Measurements from ENCODE around the gene UBE2I. TPM values are rescaled to one million over a fixed set of nuclear protein-coding genes. Genes with fewer than 3 reads are reported as not detected.

The UBE2I gene
- total RNA-seq, 4 donors from 2014 or later = 25.9 to 133 (median 63.0) TPM

DNA sequence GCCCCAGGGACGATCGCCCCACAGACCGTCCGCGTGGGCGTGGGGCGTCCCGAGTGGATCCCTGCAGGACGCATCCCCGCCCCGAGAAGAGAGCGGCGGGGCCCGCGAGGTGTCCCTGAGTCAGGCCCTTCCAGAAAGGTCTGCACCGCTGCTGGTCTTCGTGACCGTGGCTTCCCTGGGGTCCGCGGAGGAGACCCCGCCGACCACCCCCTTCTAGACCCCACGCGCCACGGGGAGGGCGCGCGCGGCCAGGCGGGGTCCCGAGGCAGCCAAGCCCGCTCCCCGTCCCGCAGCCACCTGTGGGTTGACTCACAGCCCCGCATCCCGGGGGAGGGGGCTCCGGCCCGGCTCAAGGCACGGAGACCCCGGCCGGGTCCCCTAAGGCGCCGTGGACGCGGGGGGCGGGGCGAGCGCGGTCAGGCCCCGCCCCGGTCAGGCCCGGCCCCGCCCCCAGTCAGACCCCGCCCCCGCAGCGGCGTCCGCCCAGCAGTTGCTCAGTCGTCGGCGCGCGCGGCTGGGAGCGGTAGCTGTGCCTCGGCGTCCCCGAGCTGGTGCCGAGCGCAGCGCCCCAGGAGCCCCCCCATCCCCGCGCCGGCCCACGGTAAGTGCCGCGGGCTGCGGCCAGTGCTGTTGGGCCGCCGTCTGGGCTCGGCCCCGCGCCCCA is 23.8 kb downstream of the UBE2I start, which contains the start of gene BAIAP3:
BAIAP3 (plus strand) TSS at position 497 of the 664 bp plus-strand sequence. CDS start 4,905 bp downstream, outside the sequence.
- Histone ChIP-seq H3K36me3 (no peaks in the 10 kb centered on the region), H3K4me1 (peaks cover 0 to 9% of the 10 kb centered on the region in 2 donors), H3K4me3 (peak within 1 kb of the TSS in 1 of 2 donors; percentile 9), H3K27me3 (peaks cover 8 to 15% of the 10 kb centered on the region in 2 donors), H3K9me3 (peaks cover 0 to 4% of the 10 kb centered on the region in 2 donors), H3K27ac (no peak within 1 kb of the TSS)
- intact Hi-C loops (cut with DNase I; ENCODE audit: low total_unique reads) = no loop called here
- DNase-seq = no peak
- no peak for TF ChIP-seq POLR2A (IDR thresholded peaks at IDR 0.05)
- TF ChIP-seq, protein P1, sequence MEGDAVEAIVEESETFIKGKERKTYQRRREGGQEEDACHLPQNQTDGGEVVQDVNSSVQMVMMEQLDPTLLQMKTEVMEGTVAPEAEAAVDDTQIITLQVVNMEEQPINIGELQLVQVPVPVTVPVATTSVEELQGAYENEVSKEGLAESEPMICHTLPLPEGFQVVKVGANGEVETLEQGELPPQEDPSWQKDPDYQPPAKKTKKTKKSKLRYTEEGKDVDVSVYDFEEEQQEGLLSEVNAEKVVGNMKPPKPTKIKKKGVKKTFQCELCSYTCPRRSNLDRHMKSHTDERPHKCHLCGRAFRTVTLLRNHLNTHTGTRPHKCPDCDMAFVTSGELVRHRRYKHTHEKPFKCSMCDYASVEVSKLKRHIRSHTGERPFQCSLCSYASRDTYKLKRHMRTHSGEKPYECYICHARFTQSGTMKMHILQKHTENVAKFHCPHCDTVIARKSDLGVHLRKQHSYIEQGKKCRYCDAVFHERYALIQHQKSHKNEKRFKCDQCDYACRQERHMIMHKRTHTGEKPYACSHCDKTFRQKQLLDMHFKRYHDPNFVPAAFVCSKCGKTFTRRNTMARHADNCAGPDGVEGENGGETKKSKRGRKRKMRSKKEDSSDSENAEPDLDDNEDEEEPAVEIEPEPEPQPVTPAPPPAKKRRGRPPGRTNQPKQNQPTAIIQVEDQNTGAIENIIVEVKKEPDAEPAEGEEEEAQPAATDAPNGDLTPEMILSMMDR (IDR thresholded peaks at IDR 0.05) = no peak

DNA sequence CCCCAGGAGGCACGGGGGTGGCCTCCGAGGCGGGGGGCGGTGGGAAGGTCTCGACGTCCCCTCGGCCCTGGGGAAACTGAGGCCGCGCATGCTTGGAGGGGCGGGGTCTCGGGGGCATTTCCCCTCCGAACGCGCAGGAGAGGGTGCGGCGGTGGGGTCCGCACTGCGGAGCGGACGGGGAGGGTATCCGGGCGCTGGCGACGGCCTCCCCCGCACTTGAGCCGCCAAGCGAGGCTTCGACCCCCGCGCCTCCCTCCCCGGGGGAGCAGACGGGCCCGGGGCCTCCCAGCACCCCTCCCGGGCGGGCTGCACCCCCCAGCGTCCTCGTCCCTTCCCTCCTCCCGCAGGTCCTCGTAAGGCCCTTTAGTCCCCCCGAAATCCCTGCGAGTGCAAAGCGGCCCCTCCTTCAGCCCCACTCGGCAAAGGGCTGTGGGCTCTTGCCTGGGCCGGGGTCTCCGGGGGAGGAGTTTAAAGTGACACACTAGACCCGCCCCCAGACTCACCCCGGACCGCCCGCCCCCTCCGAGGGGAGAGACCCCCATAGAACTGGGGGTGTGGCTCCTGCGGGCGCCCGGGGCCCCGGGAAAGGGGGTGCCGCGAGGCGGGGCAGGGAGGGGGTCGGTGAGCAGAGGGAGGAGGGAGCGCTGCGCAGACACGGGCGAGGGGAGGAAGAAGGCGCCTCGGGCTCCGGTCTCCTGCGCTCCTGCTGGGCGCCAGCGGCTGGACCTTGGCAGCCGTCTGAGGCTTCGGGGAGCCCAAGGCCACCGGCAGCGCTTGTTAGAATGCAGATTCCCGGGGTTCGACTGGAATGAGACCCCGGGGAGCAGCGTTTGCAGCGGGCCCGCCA is 24.6 kb downstream of the UBE2I start:
- no peak for DNase-seq
- Histone ChIP-seq H3K4me3 (no peak overlapping the region), H3K27me3 (peaks cover 8 to 15% of the 10 kb centered on the region in 2 donors), H3K9me3 (peaks cover 0 to 4% of the 10 kb centered on the region in 2 donors), H3K27ac (no peak overlapping the region), H3K4me1 (peaks cover 0 to 9% of the 10 kb centered on the region in 2 donors), H3K36me3 (no peaks in the 10 kb centered on the region)
- no peak for TF ChIP-seq POLR2A (IDR thresholded peaks at IDR 0.05)
- TF ChIP-seq, protein P1 (IDR thresholded peaks at IDR 0.05) = no peak
- intact Hi-C loops (cut with DNase I; ENCODE audit: low total_unique reads) = no loop called here

DNA sequence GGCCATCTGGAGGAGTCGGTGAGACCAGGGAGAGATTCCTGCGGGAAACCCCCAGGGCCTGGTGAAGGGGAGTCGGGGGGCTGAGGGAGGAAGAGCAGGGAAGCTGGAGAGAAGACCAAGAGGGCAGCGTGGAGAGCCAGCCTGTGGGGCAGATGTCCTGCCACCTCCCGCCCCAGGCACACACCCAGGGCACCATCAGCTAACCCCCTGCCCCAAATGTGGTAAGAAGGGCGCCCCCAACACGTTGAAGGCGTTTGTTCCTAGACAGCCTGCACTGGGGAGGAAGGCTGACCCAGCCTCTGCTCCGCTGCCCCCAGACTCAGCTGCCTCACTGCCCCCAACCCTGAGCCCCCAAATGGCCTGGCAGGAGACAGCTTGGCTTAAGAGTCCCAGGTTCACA is 25.3 kb downstream of the UBE2I start:
- no peak for DNase-seq
- Histone ChIP-seq H3K9me3 (peaks cover 0 to 4% of the 10 kb centered on the region in 2 donors), H3K36me3 (no peaks in the 10 kb centered on the region), H3K27me3 (peaks cover 8 to 15% of the 10 kb centered on the region in 2 donors), H3K27ac (no peak overlapping the region), H3K4me3 (no peak overlapping the region), H3K4me1 (peaks cover 0 to 9% of the 10 kb centered on the region in 2 donors)
- no peak for TF ChIP-seq POLR2A (IDR thresholded peaks at IDR 0.05)
- TF ChIP-seq, protein P1 (IDR thresholded peaks at IDR 0.05) = no peak
- intact Hi-C loops (cut with DNase I; ENCODE audit: low total_unique reads) = no loop called here

DNA sequence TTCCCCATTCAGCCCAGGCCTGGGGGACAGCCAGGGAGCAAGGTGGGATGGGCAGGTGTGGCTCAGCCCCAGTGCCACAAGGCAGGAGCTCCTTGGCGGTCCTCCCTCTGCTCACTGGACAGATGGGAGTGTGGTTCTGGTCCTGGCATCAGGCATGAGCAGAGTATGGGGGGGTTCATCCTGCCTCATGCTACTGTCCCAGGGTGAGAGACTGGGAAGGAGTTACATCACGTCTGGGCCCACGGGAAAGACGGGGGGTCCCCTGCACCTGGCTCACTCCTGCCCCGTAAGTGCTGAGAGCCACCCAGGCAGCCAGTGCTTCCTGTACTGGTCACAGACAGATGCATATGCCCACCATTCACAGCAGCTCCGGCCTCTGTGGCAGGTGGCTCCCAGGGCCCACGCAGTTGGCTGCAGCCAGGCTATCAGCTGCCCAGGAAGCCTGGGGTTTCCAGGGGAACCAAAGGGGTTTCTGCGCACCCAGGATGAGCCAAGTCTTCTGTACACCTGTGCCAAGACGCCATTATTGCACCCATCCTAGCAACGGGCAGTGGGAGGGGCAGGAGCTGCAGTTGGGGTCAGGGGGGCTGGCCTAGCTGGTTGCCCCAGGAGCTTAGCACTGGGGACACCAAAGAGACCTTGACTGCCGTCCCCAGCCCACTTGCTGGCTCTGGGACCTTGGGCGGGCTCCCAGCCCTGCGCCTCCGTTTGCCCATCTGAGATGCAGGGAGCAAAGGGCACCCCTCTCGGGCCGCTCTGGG is 26.0 kb downstream of the UBE2I start:
- intact Hi-C loops (cut with DNase I; ENCODE audit: low total_unique reads) = no loop called here
- H3K4me3 ChIP-seq = no peak overlapping the region
- H3K27me3 ChIP-seq = peaks cover 8 to 15% of the 10 kb centered on the region in 2 donors
- peaks cover 0 to 9% of the 10 kb centered on the region in 2 donors for H3K4me1 ChIP-seq
- peaks cover 0 to 2% of the 10 kb centered on the region in 2 donors for H3K9me3 ChIP-seq
- no peaks in the 10 kb centered on the region for H3K36me3 ChIP-seq
- H3K27ac ChIP-seq = no peak overlapping the region
- DNase-seq = no peak
- no peak for TF ChIP-seq POLR2A (IDR thresholded peaks at IDR 0.05)
- TF ChIP-seq, protein P1 (IDR thresholded peaks at IDR 0.05) = no peak
